C4-2B (cell line): ENCODE data around the gene RNF150.

Source experiments
- CTCF ChIP-seq: fragments of 450-650 bp; conservative IDR thresholded peaks from 2 replicates; pipeline ENCODE4 v1.5.1; 2017; ENCODE audit warnings: mild to moderate bottlenecking
- ZFX ChIP-seq: fragments of 450-650 bp; IDR thresholded peaks from 2 replicates; pipeline ENCODE4 v1.6.1; 2017

- TF ChIP-seq ZFX (no peak), CTCF (no peak)
Observed at GRCh38 chr4:141081921-141082395, 51.3 kb downstream of the RNF150 start.
